GM03348 (cell line): ENCODE results near the gene TNS3.

Experiments
- DNase-seq: peaks from one replicate; pipeline ENCODE4 v3.0.0; 2012; ENCODE audit warnings: low spot score

TNS3 gene

DNA sequence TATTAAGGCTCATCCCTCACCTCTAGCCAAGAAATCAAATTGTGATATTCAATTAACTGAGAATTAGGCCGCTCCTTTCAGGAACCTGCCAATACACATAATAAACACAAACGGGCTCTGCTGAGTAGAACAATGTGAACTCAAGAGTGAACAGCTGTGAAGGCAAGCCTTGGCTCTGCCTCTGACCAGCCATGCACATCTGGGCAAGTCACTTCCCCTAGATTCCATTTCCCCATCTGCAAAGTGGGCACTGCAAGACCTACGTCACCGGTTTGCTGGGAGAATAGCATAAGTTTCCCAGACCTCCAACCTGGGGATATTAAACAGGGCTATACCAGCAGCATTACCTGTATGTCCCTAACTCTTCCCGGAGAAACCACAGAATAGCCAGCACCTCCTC is 355.2 kb downstream of the TNS3 start:
- no peak for DNase-seq

DNA sequence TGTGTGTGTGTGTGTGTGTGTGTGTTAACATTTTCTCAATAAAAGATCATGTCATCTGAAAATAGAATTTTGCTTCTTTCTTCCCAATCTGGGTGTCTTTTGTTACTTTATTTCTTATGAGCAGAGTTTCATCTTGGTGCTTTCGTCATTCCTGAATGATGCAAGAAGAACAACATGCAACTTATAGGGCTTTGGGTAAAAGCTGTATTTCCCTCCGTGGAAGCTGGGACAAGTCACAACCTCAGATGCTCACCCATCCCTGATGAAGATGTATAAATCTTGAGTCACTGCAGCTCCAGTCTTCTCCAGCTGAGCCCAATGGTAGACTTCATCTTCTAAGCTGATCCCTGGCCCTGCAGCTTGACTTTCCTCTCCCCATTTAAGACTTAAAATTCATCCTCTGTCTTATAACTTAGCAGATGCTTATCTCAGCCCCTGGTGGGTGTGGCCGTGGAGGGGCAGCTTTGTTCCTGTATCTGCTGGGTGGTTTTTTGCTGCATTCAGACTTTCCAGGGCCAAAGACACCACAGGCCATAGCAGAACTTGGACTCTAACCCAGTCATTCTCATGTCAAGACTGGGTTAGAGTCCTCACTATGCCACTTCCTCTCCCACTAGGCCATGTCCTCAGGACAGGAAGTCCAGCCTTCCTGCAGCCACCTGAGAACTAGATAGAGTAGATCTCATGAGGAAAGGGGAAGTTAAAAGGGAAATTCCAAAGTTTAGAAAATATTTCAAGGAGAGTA is 356.4 kb downstream of the TNS3 start:
- DNase-seq = peak; percentile 27
